GM12878 (cell line): ENCODE data around the gene DHCR24. TPM values are rescaled to one million over a fixed set of nuclear protein-coding genes. Genes with fewer than 3 reads are reported as not detected.

Source experiments
- ATAC-seq: fragments of 200-7000 bp; cut with Tn5 transposase; 3 replicates; pipeline ENCODE4 v1.9.1; 2020; ENCODE audit warnings: mild to moderate bottlenecking, moderate library complexity
- BruUV-seq: library from RNA; stranded (reverse); fragments of 400-500 nt; replicated peaks from 2 replicates; lab custom pipeline; 2021; lab: Mats Ljungman, UMichigan
- CTCF ChIA-PET: fragments of 300-600 bp; sonication (Branson Sonifier 250); formaldehyde crosslinking; extraction: SDS; loops from one replicate; lab custom pipeline; 2021; ENCODE audit warnings: inconsistent platforms; lab: Yijun Ruan, JAX
- POLR2A ChIA-PET: fragments of 350-600 bp; formaldehyde crosslinking; extraction: SDS; loops from one replicate; lab custom pipeline; 2021; ENCODE audit warnings: inconsistent platforms; lab: Charles Lee
- RAD21 ChIA-PET: fragments of 300-600 bp; sonication (Branson Sonifier 250); formaldehyde crosslinking; loops from one replicate; lab custom pipeline; 2023; ENCODE audit warnings: antibody characterized with exemption; ENCODE audit not compliant: unreplicated experiment; lab: Charles Lee
- SMC1A ChIA-PET: fragments of 300-600 bp; sonication (Branson Sonifier 250); formaldehyde crosslinking; loops from one replicate; lab custom pipeline; 2023; ENCODE audit not compliant: unreplicated experiment, uncharacterized antibody; lab: Charles Lee
- DNase-seq: peaks from one replicate; pipeline ENCODE4 v3.0.0-alpha.2; 2011; ENCODE audit warnings: low read depth, low spot score
- FAIRE-seq: peaks from 3 replicates; lab custom pipeline; 2011; peaks lifted over from hg19 to GRCh38; lab: Jason Lieb, UNC
- H2AFZ ChIP-seq: 2 replicates; pipeline ENCODE4 v1.6.0; 2011; ENCODE audit warnings: low read depth, low read length, control low read depth; ENCODE audit not compliant: control insufficient read depth
- H3K27ac ChIP-seq: 2 replicates; pipeline ENCODE4 v1.5.1; 2011; ENCODE audit warnings: control low read depth; ENCODE audit not compliant: control insufficient read depth, insufficient read depth
- H3K27me3 ChIP-seq, 2 experiments: replicated peaks in 1 of 2; 2 replicates each; pipeline versions ENCODE4 v1.6.0 to v1.6.1; 2011; ENCODE audit warnings: low read length in 1 of 2; ENCODE audit not compliant: control insufficient read depth in 2 of 2, insufficient read depth in 2 of 2
- H3K36me3 ChIP-seq, 2 experiments: 2 replicates each; pipeline ENCODE4 v1.5.1; 2011; ENCODE audit warnings: low read length in 1 of 2; ENCODE audit not compliant: control insufficient read depth in 2 of 2, insufficient read depth in 2 of 2
- H3K4me1 ChIP-seq: 2 replicates; pipeline ENCODE4 v1.6.1; 2011; ENCODE audit warnings: mild to moderate bottlenecking, low read length, moderate library complexity, mixed read lengths; ENCODE audit not compliant: control insufficient read depth, insufficient read depth
- H3K4me2 ChIP-seq: 2 replicates; pipeline ENCODE4 v1.6.0; 2011; ENCODE audit warnings: control low read depth; ENCODE audit not compliant: control insufficient read depth, insufficient read depth
- H3K4me3 ChIP-seq: fragments of 200-600 bp; sonication (generic); 2 replicates; pipeline ENCODE4 v1.5.1; 2016
- H3K79me2 ChIP-seq: 2 replicates; pipeline ENCODE4 v1.6.0; 2011; ENCODE audit warnings: low read length; ENCODE audit not compliant: control insufficient read depth, insufficient read depth
- H3K9ac ChIP-seq: 2 replicates; pipeline ENCODE4 v1.8.0; 2011; ENCODE audit warnings: low read length, control low read depth, mixed read lengths; ENCODE audit not compliant: control insufficient read depth, insufficient read depth
- H3K9me3 ChIP-seq: replicated peaks from 3 replicates; pipeline ENCODE4 v1.5.1; 2011; ENCODE audit warnings: mild to moderate bottlenecking, low read length; ENCODE audit not compliant: control insufficient read depth, insufficient read depth
- H4K20me1 ChIP-seq: 2 replicates; pipeline ENCODE4 v1.6.0; 2011; ENCODE audit not compliant: control insufficient read depth, insufficient read depth
- BACH1 ChIP-seq: fragments of 450-650 bp; IDR thresholded peaks from 2 replicates; pipeline ENCODE4 v1.6.1; 2017; ENCODE audit warnings: mild to moderate bottlenecking, borderline replicate concordance
- BHLHE40 ChIP-seq, 2 experiments: fragments of 450-650 bp in 1 of 2; IDR thresholded peaks; 2 replicates each; pipeline ENCODE4 v1.6.1; 2011 to 2017; ENCODE audit warnings: low read depth in 2 of 2, borderline replicate concordance in 1 of 2, improper control_type of control experiment in 1 of 2, low read length in 1 of 2, mild to moderate bottlenecking in 1 of 2
- CEBPB ChIP-seq, 2 experiments: fragments of 150-350 bp in 1 of 2; IDR thresholded peaks; 2 replicates each; pipeline ENCODE4 v1.6.1; 2012 to 2014; ENCODE audit warnings: low read depth in 2 of 2, low read length in 2 of 2, borderline replicate concordance in 1 of 2, inconsistent platforms in 1 of 2
- E2F4 ChIP-seq: IDR thresholded peaks from 2 replicates; pipeline ENCODE4 v1.6.1; 2012; ENCODE audit warnings: low read depth, low read length, improper control_type of control experiment
- FOS ChIP-seq: IDR thresholded peaks from 3 replicates; pipeline ENCODE4 v1.6.1; 2011; ENCODE audit warnings: borderline replicate concordance; ENCODE audit not compliant: insufficient read length; ENCODE audit errors: extremely low read depth
- FOXK2 ChIP-seq: fragments of 450-650 bp; IDR thresholded peaks from 2 replicates; pipeline ENCODE4 v1.6.1; 2017; ENCODE audit warnings: mild to moderate bottlenecking, moderate library complexity
- MXI1 ChIP-seq: fragments of 150-350 bp; IDR thresholded peaks from 2 replicates; pipeline ENCODE4 v1.6.1; 2011; ENCODE audit warnings: low read depth, mild to moderate bottlenecking, inconsistent platforms, low read length, improper control_type of control experiment
- PML ChIP-seq: IDR thresholded peaks from 2 replicates; pipeline ENCODE4 v1.6.1; 2012; ENCODE audit warnings: low read length, inconsistent platforms
- POLR2A ChIP-seq: IDR thresholded peaks from 2 replicates; pipeline ENCODE4 v1.6.1; 2011; ENCODE audit warnings: low read depth, mild to moderate bottlenecking, low read length
- RELA ChIP-seq: fragments of 450-650 bp; IDR thresholded peaks from 2 replicates; pipeline ENCODE4 v1.8.0; 2014; ENCODE audit warnings: borderline replicate concordance; ENCODE audit not compliant: partially characterized antibody
- SUZ12 ChIP-seq: fragments of 200-600 bp; sonication (generic); IDR thresholded peaks from one replicate; pipeline ENCODE4 v1.6.1; 2018; ENCODE audit warnings: antibody characterized with exemption, mild to moderate bottlenecking; ENCODE audit not compliant: unreplicated experiment
- TARDBP ChIP-seq: IDR thresholded peaks from 2 replicates; pipeline ENCODE4 v1.6.1; 2016; ENCODE audit warnings: borderline replicate concordance
- TBL1XR1 ChIP-seq: IDR thresholded peaks from 2 replicates; pipeline ENCODE4 v1.6.1; 2012; ENCODE audit warnings: low read depth, low read length, improper control_type of control experiment
- WRNIP1 ChIP-seq: IDR thresholded peaks from 2 replicates; pipeline ENCODE4 v1.6.1; 2011; ENCODE audit warnings: low read depth, low read length, improper control_type of control experiment, borderline replicate concordance
- ZBTB40 ChIP-seq: fragments of 450-650 bp; IDR thresholded peaks from 2 replicates; pipeline ENCODE4 v1.6.1; 2016; ENCODE audit warnings: mild to moderate bottlenecking, moderate library complexity, borderline replicate concordance
- ZNF207 ChIP-seq: fragments of 450-650 bp; IDR thresholded peaks from 2 replicates; pipeline ENCODE4 v1.6.1; 2014; ENCODE audit warnings: antibody characterized with exemption, mild to moderate bottlenecking, borderline replicate concordance
- ZNF622 ChIP-seq: fragments of 450-650 bp; IDR thresholded peaks from 2 replicates; pipeline ENCODE4 v1.6.1; 2017; ENCODE audit warnings: mild to moderate bottlenecking, inconsistent platforms
- WGBS: methylation state at CpG from one replicate; pipeline ENCODE4 v1.1.6; 2016; ENCODE audit warnings: low lambda C conversion rate; ENCODE audit not compliant: insufficient replicate concordance, insufficient coverage; ENCODE audit errors: missing lambda C conversion rate; 5-methylcytosine and 5-hydroxymethylcytosine counted together
- in situ Hi-C: fragments of 300-500 bp; cut with MboI; formaldehyde crosslinking; loops from 9 replicates; pipeline ENCODE4 v1.14.3; 2018; ENCODE audit warnings: mixed read lengths
- intact Hi-C: fragments of 100-400 bp; cut with micrococcal nuclease; formaldehyde crosslinking; loops from one replicate; pipeline ENCODE4 v1.14.2; 2022; ENCODE audit not compliant: unreplicated experiment
- polyA plus RNA-seq, 11 experiments: library from polyadenylated mRNA; depleted of rRNA in 4 of 11; unstranded in 6 of 11; stranded (reverse) in 5 of 11; fragments of >200 nt; fragmentation: Nextera tagmentation in 4 of 11; fragmentation: Illumina TruSeq in 1 of 11; extraction: Ambion mirVana in 4 of 11; extraction: Trizol in 1 of 11; gene quantifications; 1 replicate in 1 of 11; 2 replicates in 10 of 11; pipeline versions ENCODE4 v1.2.1 to v1.2.3, GENCODE V29; 2011 to 2016; ENCODE audit warnings: inconsistent platforms in 2 of 11, missing spikeins in 2 of 11, low read depth in 1 of 11
- total RNA-seq, 4 experiments: library from RNA; depleted of rRNA in 3 of 4; stranded (reverse); fragments of >200 nt in 3 of 4; fragmentation: Illumina TruSeq in 1 of 4; extraction: Trizol in 1 of 4; gene quantifications; 2 replicates each; pipeline versions ENCODE4 v1.2.1 to v1.2.3, GENCODE V29; 2013 to 2021
- TF ChIP-seq, protein P1 (sequence below): fragments of 450-650 bp; IDR thresholded peaks from 2 replicates; pipeline ENCODE4 v1.6.1; 2017; ENCODE audit warnings: mild to moderate bottlenecking, low read depth, inconsistent platforms; ENCODE audit not compliant: poor library complexity, severe bottlenecking

Gene DHCR24
- total and polyA plus RNA-seq, 10 of the 15 experiments (the other 5 are each of a cell fraction or from before 2014, with no cell fraction given) = 23.3 to 169 (median 120) TPM

DNA sequence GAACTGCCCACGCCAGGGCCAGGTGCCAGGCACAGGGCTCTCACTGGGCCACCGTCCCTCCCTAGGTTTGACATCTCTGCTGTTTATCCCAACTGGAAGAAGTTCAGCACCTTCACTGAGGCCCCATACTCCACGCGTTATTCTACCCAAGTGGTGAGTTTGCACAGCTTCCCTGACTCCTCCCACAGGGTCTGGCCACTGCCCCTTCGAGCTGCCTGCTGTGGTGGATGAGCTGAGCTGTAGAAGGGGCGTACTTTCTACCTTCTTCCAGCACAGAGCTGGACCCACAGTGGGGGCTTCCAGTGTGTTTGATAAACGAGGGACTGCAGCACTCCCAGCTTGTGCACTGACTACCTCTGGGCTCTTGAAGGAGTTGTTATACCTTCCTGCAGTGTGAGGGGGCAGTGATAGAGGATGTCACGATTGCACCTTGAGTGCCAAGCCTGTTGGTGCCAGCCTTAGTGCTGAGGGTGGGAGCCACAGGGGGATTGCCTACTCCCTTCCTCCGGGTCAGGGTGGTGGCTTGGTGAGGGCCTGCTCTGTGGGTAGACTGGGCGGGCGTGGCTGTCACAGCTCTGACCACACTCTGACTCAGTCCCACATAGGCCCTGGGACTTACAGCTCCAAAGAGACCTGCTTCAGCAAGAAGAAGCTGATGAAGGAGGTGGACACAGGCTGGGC is 79.9 kb downstream of the DHCR24 start:
- no peak overlapping the region for H3K9ac ChIP-seq
- ATAC-seq (peak; percentile 56), FAIRE-seq (no peak), DNase-seq (no peak)
- H3K4me2 ChIP-seq = no peak overlapping the region
- no peaks in the 10 kb centered on the region for H3K36me3 ChIP-seq
- no peaks in the 10 kb centered on the region for H3K9me3 ChIP-seq
- POLR2A ChIA-PET = no interaction called here
- intact Hi-C loops = no loop called here
- 35% methylated on average over 11 of the region's 11 CpGs for WGBS
- SMC1A ChIA-PET = interaction anchor here (1.7 kb wide), 1 partner anchor 11 kb away, joined by 5 read pairs; no protein-coding TSS in a partner anchor
- no peak overlapping the region for H3K27ac ChIP-seq
- no peaks in the 10 kb centered on the region for H3K79me2 ChIP-seq
- peaks cover 10% of the 10 kb centered on the region for H3K4me1 ChIP-seq
- in situ Hi-C loops = no loop called here
- BruUV-seq = no TSS peak
- no peak overlapping the region for H3K4me3 ChIP-seq
- no peaks in the 10 kb centered on the region for H3K27me3 ChIP-seq
- H2AFZ ChIP-seq = no peak overlapping the region
- RAD21 ChIA-PET = no interaction called here
- no peaks in the 10 kb centered on the region for H4K20me1 ChIP-seq
- CTCF ChIA-PET = interaction anchor here (0.6 to 1.7 kb wide), 11 partner anchors 12 to 946 kb away, joined by 3 to 7 read pairs (median 4); no protein-coding TSS in a partner anchor
- no peak for TF ChIP-seq TBL1XR1
- no peak for TF ChIP-seq MXI1
- no peak for TF ChIP-seq BHLHE40 (IDR thresholded peaks at IDR 0.05; ENCODE audit: borderline replicate concordance in 1 of 2, low read depth in 2 of 2, low read length in 1 of 2)
- no peak for TF ChIP-seq CEBPB (IDR thresholded peaks at IDR 0.05; ENCODE audit: borderline replicate concordance in 1 of 2, low read depth in 2 of 2, low read length in 2 of 2)
- no peak for TF ChIP-seq PML
- no peak for TF ChIP-seq SUZ12
- no peak for TF ChIP-seq E2F4
- TF ChIP-seq ZNF622 = no peak
- no peak for TF ChIP-seq ZNF207
- no peak for TF ChIP-seq RELA
- no peak for TF ChIP-seq POLR2A
- TF ChIP-seq, protein P1, sequence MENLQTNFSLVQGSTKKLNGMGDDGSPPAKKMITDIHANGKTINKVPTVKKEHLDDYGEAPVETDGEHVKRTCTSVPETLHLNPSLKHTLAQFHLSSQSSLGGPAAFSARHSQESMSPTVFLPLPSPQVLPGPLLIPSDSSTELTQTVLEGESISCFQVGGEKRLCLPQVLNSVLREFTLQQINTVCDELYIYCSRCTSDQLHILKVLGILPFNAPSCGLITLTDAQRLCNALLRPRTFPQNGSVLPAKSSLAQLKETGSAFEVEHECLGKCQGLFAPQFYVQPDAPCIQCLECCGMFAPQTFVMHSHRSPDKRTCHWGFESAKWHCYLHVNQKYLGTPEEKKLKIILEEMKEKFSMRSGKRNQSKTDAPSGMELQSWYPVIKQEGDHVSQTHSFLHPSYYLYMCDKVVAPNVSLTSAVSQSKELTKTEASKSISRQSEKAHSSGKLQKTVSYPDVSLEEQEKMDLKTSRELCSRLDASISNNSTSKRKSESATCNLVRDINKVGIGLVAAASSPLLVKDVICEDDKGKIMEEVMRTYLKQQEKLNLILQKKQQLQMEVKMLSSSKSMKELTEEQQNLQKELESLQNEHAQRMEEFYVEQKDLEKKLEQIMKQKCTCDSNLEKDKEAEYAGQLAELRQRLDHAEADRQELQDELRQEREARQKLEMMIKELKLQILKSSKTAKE = no peak
- no peak for TF ChIP-seq ZBTB40
- TF ChIP-seq FOXK2 = no peak
- TF ChIP-seq WRNIP1 = no peak
- TF ChIP-seq BACH1 = no peak
- no peak for TF ChIP-seq TARDBP
- TF ChIP-seq FOS = no peak
